AG09319 (cell line): ENCODE measurements around the gene RFX1.

Experiments used
- DNase-seq: peaks from one replicate; pipeline ENCODE4 v3.0.0-alpha.2; 2010; ENCODE audit warnings: low read depth; ENCODE audit errors: extremely low read depth
- CTCF ChIP-seq: IDR thresholded peaks from 2 replicates; pipeline ENCODE4 v1.5.1; 2011; ENCODE audit warnings: low read depth, mild to moderate bottlenecking, inconsistent platforms, low read length, moderate library complexity

RFX1 gene

GRCh38 chr19:13960863-13961784 lies 45.0 kb downstream of the RFX1 start:
- TF ChIP-seq CTCF = no peak

GRCh38 chr19:13959962-13960862 lies 45.9 kb downstream of the RFX1 start:
- peak; percentile 16 for TF ChIP-seq CTCF
- DNase-seq = no peak

More at GRCh38 chr19:13960863-13961784, 45.0 kb downstream of the RFX1 start:
- no peak for DNase-seq

- TF ChIP-seq CTCF = no peak
- no peak for DNase-seq
These were observed 46.8 kb downstream of the RFX1 start for GRCh38 chr19:13959141-13959961.

- DNase-seq = no peak
- TF ChIP-seq CTCF = no peak
These were observed 48.1 kb downstream of the RFX1 start for GRCh38 chr19:13958043-13958442.

GRCh38 chr19:13957051-13957450 lies 49.1 kb downstream of the RFX1 start:
- no peak for TF ChIP-seq CTCF
- no peak for DNase-seq

DNA sequence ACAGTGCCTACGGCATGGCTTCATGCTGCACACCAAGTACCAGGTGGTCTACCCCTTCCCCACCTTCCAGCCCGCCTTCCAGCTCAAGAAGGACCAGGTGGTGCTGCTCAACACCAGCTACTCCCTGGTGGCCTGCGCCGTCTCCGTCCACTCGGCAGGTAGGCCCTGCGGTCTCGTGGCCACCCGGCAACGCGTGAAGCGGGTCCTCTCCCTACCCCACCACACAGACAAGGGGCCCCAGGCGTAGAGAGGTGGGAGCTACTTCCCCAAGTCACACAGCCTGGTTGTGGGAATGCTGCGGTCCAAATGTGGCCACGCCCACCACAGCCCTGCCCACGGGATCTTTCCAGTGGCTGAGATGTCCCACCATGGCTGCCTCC lies 49.8 kb downstream of the RFX1 start:
- no peak for DNase-seq
- no peak for TF ChIP-seq CTCF
